ENCODE results near the gene ZNF862.

DNA sequence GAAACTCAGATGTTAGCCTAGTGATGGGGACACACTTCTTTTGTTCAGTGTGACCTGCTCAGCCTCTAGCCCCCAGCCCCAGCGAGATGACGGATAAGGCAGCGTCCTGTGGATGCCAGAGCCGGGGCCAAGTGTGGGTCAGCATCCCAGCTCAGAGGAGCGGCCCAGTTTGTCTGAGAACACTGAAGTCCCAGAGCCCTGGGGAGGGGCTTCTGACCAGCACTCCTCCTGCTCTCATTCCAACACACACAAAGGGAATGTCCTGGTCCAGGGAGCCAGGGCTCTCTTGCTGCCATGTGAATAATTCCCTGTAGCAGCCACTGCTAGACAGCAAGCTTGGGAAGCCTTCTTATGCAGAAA, 31.1 kb downstream of the ZNF862 start:
- TF ChIP-seq, protein P1, sequence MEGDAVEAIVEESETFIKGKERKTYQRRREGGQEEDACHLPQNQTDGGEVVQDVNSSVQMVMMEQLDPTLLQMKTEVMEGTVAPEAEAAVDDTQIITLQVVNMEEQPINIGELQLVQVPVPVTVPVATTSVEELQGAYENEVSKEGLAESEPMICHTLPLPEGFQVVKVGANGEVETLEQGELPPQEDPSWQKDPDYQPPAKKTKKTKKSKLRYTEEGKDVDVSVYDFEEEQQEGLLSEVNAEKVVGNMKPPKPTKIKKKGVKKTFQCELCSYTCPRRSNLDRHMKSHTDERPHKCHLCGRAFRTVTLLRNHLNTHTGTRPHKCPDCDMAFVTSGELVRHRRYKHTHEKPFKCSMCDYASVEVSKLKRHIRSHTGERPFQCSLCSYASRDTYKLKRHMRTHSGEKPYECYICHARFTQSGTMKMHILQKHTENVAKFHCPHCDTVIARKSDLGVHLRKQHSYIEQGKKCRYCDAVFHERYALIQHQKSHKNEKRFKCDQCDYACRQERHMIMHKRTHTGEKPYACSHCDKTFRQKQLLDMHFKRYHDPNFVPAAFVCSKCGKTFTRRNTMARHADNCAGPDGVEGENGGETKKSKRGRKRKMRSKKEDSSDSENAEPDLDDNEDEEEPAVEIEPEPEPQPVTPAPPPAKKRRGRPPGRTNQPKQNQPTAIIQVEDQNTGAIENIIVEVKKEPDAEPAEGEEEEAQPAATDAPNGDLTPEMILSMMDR (conservative IDR thresholded peaks at IDR 0.05) = no peak
- no peak for TF ChIP-seq EZH2 (IDR thresholded peaks at IDR 0.05; ENCODE audit: low read depth)
